ENCODE data around the gene PPFIA3. TPM values are rescaled to one million over a fixed set of nuclear protein-coding genes. Genes with fewer than 3 reads are reported as not detected.
"Not testable (repeated sequence)": the region's sequence is repeated elsewhere in the genome, so short reads cannot be mapped to it uniquely, and the experiment has no call there.

PPFIA3 gene
- total and polyA plus RNA-seq, 2 donors from 2014 or later, result 7.1 to 20.0 TPM

DNA sequence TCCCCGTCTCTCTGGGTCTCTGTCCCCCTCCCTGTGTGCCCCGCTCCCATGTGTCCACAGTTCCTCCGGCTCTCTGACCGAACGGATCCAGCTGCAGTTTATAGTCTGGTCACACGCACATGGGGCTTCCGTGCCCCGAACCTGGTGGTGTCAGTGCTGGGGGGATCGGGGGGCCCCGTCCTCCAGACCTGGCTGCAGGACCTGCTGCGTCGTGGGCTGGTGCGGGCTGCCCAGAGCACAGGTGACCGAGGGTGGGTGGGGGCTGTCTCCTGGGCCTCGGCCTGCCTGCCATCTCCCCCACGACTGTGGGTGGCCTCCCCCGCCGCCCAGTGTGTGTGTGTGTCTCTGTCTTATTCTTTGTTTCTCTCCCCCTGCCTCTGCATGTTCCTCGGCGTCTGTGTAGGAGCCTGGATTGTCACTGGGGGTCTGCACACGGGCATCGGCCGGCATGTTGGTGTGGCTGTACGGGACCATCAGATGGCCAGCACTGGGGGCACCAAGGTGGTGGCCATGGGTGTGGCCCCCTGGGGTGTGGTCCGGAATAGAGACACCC is 48.6 kb downstream of the PPFIA3 start:
- H3K4me1 ChIP-seq (ENCODE audit: control insufficient read depth in 2 of 3, insufficient read depth in 2 of 3, low read depth in 1 of 3, low read length in 3 of 3), result peaks cover 0 to 8% (median 0%) of the 10 kb centered on the region in 3 donors
- no peaks in the 10 kb centered on the region for H3K27me3 ChIP-seq (ENCODE audit: control insufficient read depth, insufficient read depth, low read length)
- peaks cover 0 to 20% (median 0%) of the 10 kb centered on the region in 3 donors for H3K36me3 ChIP-seq (ENCODE audit: control insufficient read depth in 2 of 3, insufficient read depth in 3 of 3, low read length in 3 of 3)
- no peak overlapping the region for H3K4me3 ChIP-seq (ENCODE audit: low read length in 3 of 3)
- TF ChIP-seq, protein P1, sequence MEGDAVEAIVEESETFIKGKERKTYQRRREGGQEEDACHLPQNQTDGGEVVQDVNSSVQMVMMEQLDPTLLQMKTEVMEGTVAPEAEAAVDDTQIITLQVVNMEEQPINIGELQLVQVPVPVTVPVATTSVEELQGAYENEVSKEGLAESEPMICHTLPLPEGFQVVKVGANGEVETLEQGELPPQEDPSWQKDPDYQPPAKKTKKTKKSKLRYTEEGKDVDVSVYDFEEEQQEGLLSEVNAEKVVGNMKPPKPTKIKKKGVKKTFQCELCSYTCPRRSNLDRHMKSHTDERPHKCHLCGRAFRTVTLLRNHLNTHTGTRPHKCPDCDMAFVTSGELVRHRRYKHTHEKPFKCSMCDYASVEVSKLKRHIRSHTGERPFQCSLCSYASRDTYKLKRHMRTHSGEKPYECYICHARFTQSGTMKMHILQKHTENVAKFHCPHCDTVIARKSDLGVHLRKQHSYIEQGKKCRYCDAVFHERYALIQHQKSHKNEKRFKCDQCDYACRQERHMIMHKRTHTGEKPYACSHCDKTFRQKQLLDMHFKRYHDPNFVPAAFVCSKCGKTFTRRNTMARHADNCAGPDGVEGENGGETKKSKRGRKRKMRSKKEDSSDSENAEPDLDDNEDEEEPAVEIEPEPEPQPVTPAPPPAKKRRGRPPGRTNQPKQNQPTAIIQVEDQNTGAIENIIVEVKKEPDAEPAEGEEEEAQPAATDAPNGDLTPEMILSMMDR (IDR thresholded peaks at IDR 0.05; ENCODE audit: borderline replicate concordance, extremely low read depth, insufficient read depth), result no peak
- DNase-seq (peak in 2 of 5 donors; percentile 40 to 61), FAIRE-seq (no peak)
- H3K9ac ChIP-seq (ENCODE audit: low read length in 3 of 3), result no peak overlapping the region
- intact Hi-C loops (cut with DNase I), result no loop called here
- H3K9me3 ChIP-seq (ENCODE audit: control insufficient read depth in 2 of 3, insufficient read depth in 1 of 3, low read length in 3 of 3), result no peaks in the 10 kb centered on the region
- H3K27ac ChIP-seq (ENCODE audit: low read depth in 2 of 2, low read length in 2 of 2), result no peak overlapping the region

DNA sequence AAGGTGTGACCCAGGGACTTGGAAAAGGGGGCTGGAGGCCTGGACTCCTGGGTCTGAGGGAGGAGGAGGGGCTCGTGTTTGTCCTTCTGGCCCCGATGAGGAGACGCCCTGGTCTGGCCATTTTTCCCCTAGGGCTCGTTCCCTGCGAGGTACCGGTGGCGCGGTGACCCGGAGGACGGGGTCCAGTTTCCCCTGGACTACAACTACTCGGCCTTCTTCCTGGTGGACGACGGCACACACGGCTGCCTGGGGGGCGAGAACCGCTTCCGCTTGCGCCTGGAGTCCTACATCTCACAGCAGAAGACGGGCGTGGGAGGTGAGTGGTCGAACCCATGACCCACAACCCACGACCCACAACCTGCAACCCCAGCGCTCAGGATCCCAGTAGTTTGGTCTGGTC is 49.1 kb downstream of the PPFIA3 start:
- Histone ChIP-seq H3K9me3 (ENCODE audit: control insufficient read depth in 2 of 3, insufficient read depth in 1 of 3, low read length in 3 of 3) (no peaks in the 10 kb centered on the region), H3K4me1 (ENCODE audit: control insufficient read depth in 2 of 3, insufficient read depth in 2 of 3, low read depth in 1 of 3, low read length in 3 of 3) (peaks cover 0 to 8% (median 0%) of the 10 kb centered on the region in 3 donors), H3K36me3 (ENCODE audit: control insufficient read depth in 2 of 3, insufficient read depth in 3 of 3, low read length in 3 of 3) (peaks cover 2 to 25% (median 4%) of the 10 kb centered on the region in 3 donors), H3K27ac (ENCODE audit: low read depth in 2 of 2, low read length in 2 of 2) (no peak overlapping the region), H3K27me3 (ENCODE audit: control insufficient read depth, insufficient read depth, low read length) (no peaks in the 10 kb centered on the region), H3K4me3 (ENCODE audit: low read length in 3 of 3) (no peak overlapping the region), H3K9ac (ENCODE audit: low read length in 3 of 3) (no peak overlapping the region)
- intact Hi-C loops (cut with DNase I), result no loop called here
- FAIRE-seq (no peak), DNase-seq (peak in 2 of 5 donors; percentile 35 to 55)
- TF ChIP-seq, protein P1 (IDR thresholded peaks at IDR 0.05; ENCODE audit: borderline replicate concordance, extremely low read depth, insufficient read depth), result no peak

DNA sequence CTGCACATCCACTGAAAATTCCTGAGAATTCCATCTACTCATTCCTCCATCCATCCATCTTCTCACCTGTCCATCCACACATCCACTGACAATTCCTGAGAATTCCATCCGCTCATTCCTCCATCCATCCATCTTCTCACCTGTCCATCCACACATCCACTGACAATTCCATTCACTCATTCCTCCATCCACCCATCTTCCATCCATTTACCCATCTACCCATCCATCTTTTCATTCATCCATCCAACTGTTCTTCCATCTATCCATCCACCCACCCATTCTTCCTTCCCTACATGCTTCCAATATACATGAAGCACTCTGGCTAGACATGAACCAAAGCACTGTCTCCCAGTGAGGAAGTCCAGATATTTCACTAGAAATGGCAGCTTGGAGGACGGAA is 53.9 kb downstream of the PPFIA3 start:
- intact Hi-C loops (cut with DNase I), result no loop called here
- no peak overlapping the region for H3K9ac ChIP-seq (ENCODE audit: low read length in 3 of 3)
- H3K27me3 ChIP-seq (ENCODE audit: control insufficient read depth, insufficient read depth, low read length), result no peaks in the 10 kb centered on the region
- TF ChIP-seq, protein P1 (IDR thresholded peaks at IDR 0.05; ENCODE audit: borderline replicate concordance, extremely low read depth, insufficient read depth), result no peak
- FAIRE-seq, result no peak
- no peaks in the 10 kb centered on the region for H3K9me3 ChIP-seq (ENCODE audit: control insufficient read depth in 2 of 3, insufficient read depth in 1 of 3, low read length in 3 of 3)
- H3K27ac ChIP-seq (ENCODE audit: low read depth in 2 of 2, low read length in 2 of 2), result no peak overlapping the region
- H3K4me3 ChIP-seq (ENCODE audit: low read length in 3 of 3), result no peak overlapping the region
- H3K4me1 ChIP-seq (ENCODE audit: control insufficient read depth in 2 of 3, insufficient read depth in 2 of 3, low read depth in 1 of 3, low read length in 3 of 3), result no peaks in the 10 kb centered on the region
- H3K36me3 ChIP-seq (ENCODE audit: control insufficient read depth in 2 of 3, insufficient read depth in 3 of 3, low read length in 3 of 3), result peaks cover 2 to 25% (median 4%) of the 10 kb centered on the region in 3 donors
- DNase-seq, result no peak

DNA sequence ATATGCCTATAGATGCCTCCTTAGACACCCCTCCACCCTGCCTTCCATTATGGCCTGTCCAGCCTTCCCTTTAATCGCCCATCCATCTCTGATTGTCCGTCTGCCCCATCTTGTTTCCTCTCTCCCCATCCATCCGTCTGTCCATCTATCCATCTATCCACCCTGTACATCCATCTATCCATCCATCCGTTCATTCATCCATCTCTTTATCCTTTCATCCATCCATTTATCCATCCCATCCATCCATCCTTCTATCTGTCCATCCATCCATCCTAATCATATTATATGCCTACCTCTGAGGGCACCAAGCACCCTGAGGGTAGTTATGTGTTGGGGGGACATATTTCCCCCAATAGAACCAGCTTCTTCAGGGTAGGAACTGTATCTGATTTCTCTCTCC is 61.3 kb downstream of the PPFIA3 start:
- H3K4me1 ChIP-seq (ENCODE audit: control insufficient read depth in 2 of 3, insufficient read depth in 2 of 3, low read depth in 1 of 3, low read length in 3 of 3), result no peaks in the 10 kb centered on the region
- TF ChIP-seq, protein P1 (IDR thresholded peaks at IDR 0.05; ENCODE audit: borderline replicate concordance, extremely low read depth, insufficient read depth), result no peak
- DNase-seq (no peak), FAIRE-seq (no peak)
- H3K36me3 ChIP-seq (ENCODE audit: control insufficient read depth in 2 of 3, insufficient read depth in 3 of 3, low read length in 3 of 3), result peaks cover 0 to 6% (median 0%) of the 10 kb centered on the region in 3 donors
- peaks cover 0 to 1% (median 0%) of the 10 kb centered on the region in 3 donors for H3K9me3 ChIP-seq (ENCODE audit: control insufficient read depth in 2 of 3, insufficient read depth in 1 of 3, low read length in 3 of 3)
- intact Hi-C loops (cut with DNase I), result no loop called here
- no peak overlapping the region for H3K4me3 ChIP-seq (ENCODE audit: low read length in 3 of 3)
- H3K27me3 ChIP-seq (ENCODE audit: control insufficient read depth, insufficient read depth, low read length), result no peaks in the 10 kb centered on the region
- H3K27ac ChIP-seq (ENCODE audit: low read depth in 2 of 2, low read length in 2 of 2), result no peak overlapping the region
- no peak overlapping the region for H3K9ac ChIP-seq (ENCODE audit: low read length in 3 of 3)

DNA sequence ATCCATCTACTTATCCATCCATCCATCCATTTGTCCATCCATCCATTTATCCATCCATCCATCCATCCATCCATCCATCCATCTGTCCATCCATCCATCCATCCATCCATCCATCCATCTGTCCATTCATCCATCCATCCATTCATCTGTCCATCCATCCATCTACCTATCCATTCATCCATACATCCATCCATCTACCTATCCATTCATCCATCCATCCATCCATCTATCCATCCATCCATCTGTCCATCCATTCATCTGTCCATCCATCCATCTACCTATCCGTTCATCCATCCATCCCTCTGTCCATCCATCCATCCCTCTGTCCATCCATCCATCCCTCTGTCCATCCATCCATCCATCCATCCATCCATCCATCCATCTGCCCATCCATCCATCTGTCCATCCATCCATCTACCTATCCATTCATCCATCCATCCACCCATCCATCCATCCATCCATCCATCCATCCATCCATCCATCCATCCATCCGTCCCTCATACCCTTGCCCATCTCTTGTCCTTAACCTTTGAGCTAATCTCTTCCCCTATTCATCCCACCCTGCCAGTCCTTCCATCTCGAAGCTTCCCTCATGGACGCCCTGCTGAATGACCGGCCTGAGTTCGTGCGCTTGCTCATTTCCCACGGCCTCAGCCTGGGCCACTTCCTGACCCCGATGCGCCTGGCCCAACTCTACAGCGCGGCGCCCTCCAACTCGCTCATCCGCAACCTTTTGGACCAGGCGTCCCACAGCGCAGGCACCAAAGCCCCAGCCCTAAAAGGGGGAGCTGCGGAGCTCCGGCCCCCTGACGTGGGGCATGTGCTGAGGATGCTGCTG is 62.9 kb downstream of the PPFIA3 start:
- H3K9me3 ChIP-seq (ENCODE audit: control insufficient read depth in 2 of 3, insufficient read depth in 1 of 3, low read length in 3 of 3); FAIRE-seq; H3K4me3 ChIP-seq (ENCODE audit: low read length in 3 of 3); DNase-seq; H3K27ac ChIP-seq (ENCODE audit: low read depth in 2 of 2, low read length in 2 of 2); H3K27me3 ChIP-seq (ENCODE audit: control insufficient read depth, insufficient read depth, low read length); intact Hi-C loops (cut with DNase I); H3K9ac ChIP-seq (ENCODE audit: low read length in 3 of 3); H3K4me1 ChIP-seq (ENCODE audit: control insufficient read depth in 2 of 3, insufficient read depth in 2 of 3, low read depth in 1 of 3, low read length in 3 of 3): not testable (repeated sequence)
- peaks cover 0 to 14% (median 2%) of the 10 kb centered on the region in 3 donors for H3K36me3 ChIP-seq (ENCODE audit: control insufficient read depth in 2 of 3, insufficient read depth in 3 of 3, low read length in 3 of 3)

Data from kidney (tissue), 14 donors.